Measurements from ENCODE around the gene G6PD. TPM values are rescaled to one million over a fixed set of nuclear protein-coding genes. Genes with fewer than 3 reads are reported as not detected.
"Not testable (repeated sequence)": the region's sequence is repeated elsewhere in the genome, so short reads cannot be mapped to it uniquely, and the experiment has no call there.

G6PD gene
- 57.7 and 157 TPM in 2 replicates for polyA plus RNA-seq (2011; rRNA removed)
- 75.1 and 90.8 TPM in 2 replicates for polyA minus RNA-seq (2011; rRNA and poly(A)+ RNA removed)

DNA sequence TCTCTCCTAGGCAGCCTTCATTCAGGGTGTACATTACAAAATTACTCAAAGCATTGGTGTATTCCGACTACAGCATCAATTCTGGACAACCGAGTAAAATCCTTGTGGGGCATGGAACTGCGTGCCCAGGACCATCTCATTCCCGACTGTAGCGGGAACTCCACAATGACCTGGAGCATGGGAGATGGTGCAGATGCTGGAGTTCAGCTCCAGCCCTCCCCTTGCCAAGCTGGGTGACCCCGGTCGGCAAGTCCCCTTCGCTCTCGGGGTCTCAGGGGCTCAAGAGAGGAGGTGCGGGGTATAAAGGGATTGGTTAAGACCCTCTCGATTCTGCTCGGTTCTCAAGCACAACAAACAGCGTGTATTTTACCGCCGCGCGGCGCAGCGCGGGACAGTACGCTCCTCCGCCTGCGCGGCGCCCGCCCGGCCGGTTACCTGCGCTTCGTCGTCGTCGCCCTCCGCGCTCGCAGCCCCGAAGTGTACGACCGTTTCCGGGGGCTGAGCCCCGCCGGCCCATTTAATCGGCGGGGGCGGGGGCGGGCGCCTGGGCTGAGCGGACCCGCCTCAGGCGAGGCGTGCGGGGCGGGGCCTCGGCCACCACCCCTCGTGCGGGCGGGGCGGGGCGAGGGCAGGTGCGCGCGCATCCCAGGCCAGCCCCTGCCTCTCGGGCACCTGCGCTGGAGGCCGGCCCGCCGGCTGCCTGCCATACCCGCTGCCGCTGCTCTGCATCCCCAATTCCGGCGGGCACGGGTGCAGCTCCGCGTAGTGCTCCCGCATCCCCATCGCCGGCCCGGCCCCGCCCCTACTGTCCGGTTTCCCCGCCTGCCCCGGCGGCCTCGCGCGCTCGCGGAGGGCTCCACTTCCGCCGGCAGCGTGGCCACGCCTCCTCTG is at the start of gene G6PD:
Gene G6PD, minus strand, starts transcription at position 493 of the 891 bp plus-strand sequence. CDS start 691 bp downstream, outside the sequence.
- H3K27me3 ChIP-seq (ENCODE audit: control insufficient read depth, insufficient read depth, low read length), result no peaks in the 10 kb centered on the region
- H3K36me3 ChIP-seq (ENCODE audit: control insufficient read depth, insufficient read depth, low read length), result no peaks in the 10 kb centered on the region; the same call in none of the 2 replicates
- CTCF ChIA-PET, result interaction anchor here (0.6 to 1.0 kb wide), 2 partner anchors 35 to 184 kb away, joined by 3 to 4 read pairs; no protein-coding TSS in a partner anchor
- H3K4me3 ChIP-seq (ENCODE audit: low read depth, low read length), result peak within 1 kb of the TSS; percentile 51
- no peak for DNase-seq (ENCODE audit: low read depth)
- POLR2A ChIA-PET, result interaction anchor here (0.7 kb wide), 1 partner anchor 8 kb away, joined by 3 read pairs; no protein-coding TSS in a partner anchor
- TF ChIP-seq, protein P1, sequence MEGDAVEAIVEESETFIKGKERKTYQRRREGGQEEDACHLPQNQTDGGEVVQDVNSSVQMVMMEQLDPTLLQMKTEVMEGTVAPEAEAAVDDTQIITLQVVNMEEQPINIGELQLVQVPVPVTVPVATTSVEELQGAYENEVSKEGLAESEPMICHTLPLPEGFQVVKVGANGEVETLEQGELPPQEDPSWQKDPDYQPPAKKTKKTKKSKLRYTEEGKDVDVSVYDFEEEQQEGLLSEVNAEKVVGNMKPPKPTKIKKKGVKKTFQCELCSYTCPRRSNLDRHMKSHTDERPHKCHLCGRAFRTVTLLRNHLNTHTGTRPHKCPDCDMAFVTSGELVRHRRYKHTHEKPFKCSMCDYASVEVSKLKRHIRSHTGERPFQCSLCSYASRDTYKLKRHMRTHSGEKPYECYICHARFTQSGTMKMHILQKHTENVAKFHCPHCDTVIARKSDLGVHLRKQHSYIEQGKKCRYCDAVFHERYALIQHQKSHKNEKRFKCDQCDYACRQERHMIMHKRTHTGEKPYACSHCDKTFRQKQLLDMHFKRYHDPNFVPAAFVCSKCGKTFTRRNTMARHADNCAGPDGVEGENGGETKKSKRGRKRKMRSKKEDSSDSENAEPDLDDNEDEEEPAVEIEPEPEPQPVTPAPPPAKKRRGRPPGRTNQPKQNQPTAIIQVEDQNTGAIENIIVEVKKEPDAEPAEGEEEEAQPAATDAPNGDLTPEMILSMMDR (IDR thresholded peaks at IDR 0.05; ENCODE audit: insufficient read depth, low read depth, low read length), result no peak

DNA sequence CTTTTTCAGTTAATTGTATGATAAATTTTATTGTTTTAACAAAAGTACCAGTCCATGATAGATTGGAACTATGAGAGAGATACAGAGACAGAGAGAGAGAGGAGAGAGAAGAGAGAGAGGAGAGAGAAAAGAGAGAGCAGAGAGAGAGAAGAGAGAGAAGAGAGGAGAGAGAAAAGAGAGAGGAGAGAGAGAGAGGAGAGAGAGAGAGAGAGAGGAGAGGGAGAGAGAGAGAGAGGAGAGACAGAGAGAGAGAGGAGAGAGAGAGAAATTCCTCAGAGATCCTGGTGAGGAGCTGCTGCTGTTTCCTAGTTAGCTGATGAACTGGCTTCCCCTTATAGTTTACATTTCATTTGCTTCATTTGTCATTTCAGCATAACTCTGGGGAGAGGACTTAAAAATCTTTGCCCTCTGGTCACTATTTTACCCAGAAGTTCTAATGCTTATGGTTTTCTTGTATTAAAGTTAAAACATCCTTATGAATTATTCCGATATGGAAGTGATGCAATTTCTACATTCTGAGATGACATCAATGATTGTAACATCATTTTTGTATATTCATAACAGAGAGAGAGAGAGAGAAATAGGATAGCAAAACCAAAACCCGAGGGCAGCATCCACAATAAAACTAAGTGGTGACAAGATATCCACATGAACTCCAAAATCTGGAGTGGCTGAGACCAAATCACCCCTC is 49.1 kb upstream of the G6PD start:
- TF ChIP-seq, protein P1 (IDR thresholded peaks at IDR 0.05; ENCODE audit: insufficient read depth, low read depth, low read length), result no peak
- Histone ChIP-seq H3K4me3 (ENCODE audit: low read depth, low read length) (no peak overlapping the region), H3K36me3 (ENCODE audit: control insufficient read depth, insufficient read depth, low read length) (no peaks in the 10 kb centered on the region), H3K27me3 (ENCODE audit: control insufficient read depth, insufficient read depth, low read length) (peaks cover 18% of the 10 kb centered on the region)
- CTCF ChIA-PET, result interaction anchor here (0.9 kb wide), 1 partner anchor 154 kb away, joined by 3 read pairs; no protein-coding TSS in a partner anchor
- DNase-seq (ENCODE audit: low read depth), result no peak
- POLR2A ChIA-PET, result interaction anchor here (0.6 kb wide), 1 partner anchor 14 kb away, joined by 6 read pairs; no protein-coding TSS in a partner anchor

GRCh38 chrX:154594491-154594890 is 47.8 kb upstream of the G6PD start:
- CTCF ChIA-PET, result no interaction called here
- POLR2A ChIA-PET, result no interaction called here
- Histone ChIP-seq H3K36me3 (ENCODE audit: control insufficient read depth, insufficient read depth, low read length) (no peaks in the 10 kb centered on the region), H3K27me3 (ENCODE audit: control insufficient read depth, insufficient read depth, low read length) (peaks cover 18% of the 10 kb centered on the region), H3K4me3 (ENCODE audit: low read depth, low read length) (no peak overlapping the region)
- no peak for DNase-seq (ENCODE audit: low read depth)
- TF ChIP-seq, protein P1 (IDR thresholded peaks at IDR 0.05; ENCODE audit: insufficient read depth, low read depth, low read length), result no peak

DNA sequence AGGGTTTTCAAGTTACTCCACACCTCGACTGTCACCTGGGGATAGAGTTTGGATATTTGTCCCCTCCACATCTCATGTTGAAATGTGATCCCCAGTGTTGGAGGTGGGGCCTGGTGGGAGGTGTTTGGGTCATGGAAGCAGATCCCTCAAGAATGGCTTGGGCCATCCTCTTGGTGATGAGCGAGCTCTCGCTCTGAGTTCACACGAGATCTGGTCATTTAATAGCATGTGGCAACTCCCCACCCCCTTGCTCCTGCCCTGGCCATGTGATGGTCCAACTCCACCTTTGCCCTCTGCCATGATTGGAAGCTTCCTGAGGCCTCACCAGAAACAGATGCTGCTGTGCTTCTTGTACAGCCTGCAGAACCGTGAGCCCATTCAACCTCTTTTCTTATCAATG is 46.6 kb upstream of the G6PD start:
- no peaks in the 10 kb centered on the region for H3K36me3 ChIP-seq (ENCODE audit: control insufficient read depth, insufficient read depth, low read length)
- H3K4me3 ChIP-seq (ENCODE audit: low read depth, low read length), result no peak overlapping the region
- CTCF ChIA-PET, result no interaction called here
- POLR2A ChIA-PET, result no interaction called here
- TF ChIP-seq, protein P1 (IDR thresholded peaks at IDR 0.05; ENCODE audit: insufficient read depth, low read depth, low read length), result no peak
- H3K27me3 ChIP-seq (ENCODE audit: control insufficient read depth, insufficient read depth, low read length), result peaks cover 18% of the 10 kb centered on the region
- DNase-seq (ENCODE audit: low read depth), result no peak

DNA sequence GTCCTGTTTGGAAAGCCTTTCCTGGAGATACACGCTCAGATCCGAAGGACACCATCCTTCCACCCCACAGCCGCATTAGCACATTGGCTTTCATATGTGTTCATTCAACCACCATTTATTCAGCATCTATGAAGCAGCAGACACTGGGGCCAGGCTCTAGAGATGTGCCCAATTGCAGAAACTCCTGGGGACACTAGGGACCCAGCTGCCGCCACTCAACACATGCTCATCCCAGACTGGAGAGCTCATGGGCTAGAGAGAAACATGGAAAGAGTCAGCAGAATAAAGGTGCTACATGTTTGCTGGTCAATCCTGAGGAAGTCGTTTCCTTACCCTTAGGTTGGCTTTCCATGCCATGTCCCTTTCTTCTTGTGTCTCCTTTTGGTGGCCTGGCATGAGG is 45.9 kb upstream of the G6PD start:
- DNase-seq (ENCODE audit: low read depth), result no peak
- H3K36me3 ChIP-seq (ENCODE audit: control insufficient read depth, insufficient read depth, low read length), result no peaks in the 10 kb centered on the region
- no peak overlapping the region for H3K4me3 ChIP-seq (ENCODE audit: low read depth, low read length)
- ChIA-PET POLR2A (no interaction called here), CTCF (no interaction called here)
- peaks cover 18% of the 10 kb centered on the region for H3K27me3 ChIP-seq (ENCODE audit: control insufficient read depth, insufficient read depth, low read length)
- TF ChIP-seq, protein P1 (IDR thresholded peaks at IDR 0.05; ENCODE audit: insufficient read depth, low read depth, low read length), result no peak

- CTCF ChIA-PET; POLR2A ChIA-PET; DNase-seq (ENCODE audit: low read depth); H3K4me3 ChIP-seq (ENCODE audit: low read depth, low read length); H3K36me3 ChIP-seq (ENCODE audit: control insufficient read depth, insufficient read depth, low read length): not testable (repeated sequence)
- H3K27me3 ChIP-seq (ENCODE audit: control insufficient read depth, insufficient read depth, low read length), result peaks cover 18% of the 10 kb centered on the region
Measured at GRCh38 chrX:154590415-154590814, 43.8 kb upstream of the G6PD start.

- CTCF ChIA-PET; H3K27me3 ChIP-seq (ENCODE audit: control insufficient read depth, insufficient read depth, low read length); POLR2A ChIA-PET; DNase-seq (ENCODE audit: low read depth); H3K4me3 ChIP-seq (ENCODE audit: low read depth, low read length); H3K36me3 ChIP-seq (ENCODE audit: control insufficient read depth, insufficient read depth, low read length): not testable (repeated sequence)
Measured at GRCh38 chrX:154584585-154585183, 38.0 kb upstream of the G6PD start, which contains the start of gene CTAG1A. Gene CTAG1A, plus strand, starts transcription at chrX:154585133. Its CDS starts 74 bp downstream, at chrX:154585207.

All from BJ (cell line).